ENCODE measurements around the gene RAB29.

The RAB29 gene

DNA sequence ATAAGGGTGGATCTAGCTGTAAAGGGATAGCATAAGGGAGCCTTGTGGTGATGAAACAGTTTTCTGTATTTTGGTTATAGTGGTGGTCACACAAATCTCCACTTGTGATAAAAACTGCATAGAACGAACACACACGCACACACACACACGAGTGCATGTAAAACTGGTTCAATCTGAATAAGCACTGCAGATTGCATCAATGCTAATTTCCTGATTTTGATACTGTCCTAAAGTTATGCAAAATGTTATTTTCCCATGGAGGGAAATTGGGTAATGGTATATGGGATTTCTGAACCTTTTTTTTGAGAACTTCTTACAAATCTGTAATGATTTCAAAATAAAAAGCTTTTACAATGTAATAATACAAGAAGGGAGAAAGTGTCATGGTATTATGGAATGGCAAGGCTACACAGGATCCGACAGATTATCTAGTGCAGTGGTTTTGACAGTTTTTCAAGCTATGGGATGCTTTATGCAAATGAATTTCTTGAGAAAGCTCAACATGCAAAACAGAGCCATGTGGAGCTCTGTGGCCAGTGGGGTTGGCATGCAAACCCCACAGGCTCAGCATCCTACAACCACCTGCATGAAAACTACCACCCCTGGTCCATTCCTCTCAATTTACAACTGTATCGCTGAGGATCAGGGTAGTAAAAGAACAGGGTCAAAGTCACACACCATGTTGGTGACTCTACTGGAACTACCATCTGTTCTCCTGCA lies 18.9 kb upstream of the RAB29 start:
- peak in 2 of 4 experiments; percentile 41 to 58 for DNase-seq

DNA sequence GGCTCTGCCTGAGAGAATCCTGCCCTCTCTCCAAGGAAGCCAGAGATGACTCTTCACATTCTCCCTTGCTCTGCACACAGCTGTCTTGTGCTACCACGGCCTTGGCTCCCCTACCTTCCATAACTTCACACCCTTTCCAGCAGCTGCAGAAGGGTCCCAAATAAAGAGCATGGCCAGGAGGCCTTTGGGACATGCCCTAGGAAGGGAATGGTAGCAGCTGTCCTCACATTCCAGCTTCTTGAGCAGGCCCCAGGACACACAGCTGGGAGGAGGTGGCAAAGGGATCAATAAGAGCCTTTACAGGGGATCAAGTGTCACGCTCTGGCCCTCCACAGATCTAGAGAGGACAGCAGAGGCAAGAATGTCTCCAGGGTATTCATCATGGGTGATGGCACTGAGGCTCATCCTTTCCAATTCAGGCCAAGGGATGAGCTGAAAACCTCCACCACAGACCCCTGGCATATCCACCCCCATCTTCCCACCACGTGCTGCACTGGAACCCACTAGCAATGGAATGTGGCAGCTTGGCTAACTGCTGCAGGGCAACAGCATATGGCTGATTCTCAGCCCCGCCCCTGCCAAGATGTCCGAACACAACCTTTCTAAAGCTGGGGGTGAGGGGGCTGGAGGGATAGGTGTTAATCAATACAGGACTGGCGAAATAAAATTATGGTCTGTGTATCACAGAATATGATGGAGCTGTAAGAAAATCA lies 17.8 kb upstream of the RAB29 start:
- DNase-seq: no peak

DNA sequence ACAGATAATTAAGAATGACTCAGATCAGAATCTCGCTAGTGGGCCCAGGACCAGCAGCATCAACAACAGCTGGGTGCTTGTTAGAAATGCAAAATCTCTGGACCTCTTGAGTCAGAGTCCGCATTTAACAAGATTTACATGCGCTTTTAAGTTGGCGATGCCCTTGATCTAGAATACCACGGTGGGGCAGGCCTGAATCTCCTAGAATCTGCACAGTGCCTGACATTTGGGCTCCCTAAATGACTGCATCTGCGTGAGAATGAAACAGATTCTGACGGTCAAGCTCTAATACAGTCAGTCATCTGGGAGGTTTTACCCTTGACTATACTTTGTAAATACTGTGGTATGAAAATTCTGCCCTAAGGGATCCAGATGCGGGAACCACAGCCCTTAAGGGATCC lies 17.2 kb upstream of the RAB29 start:
- no peak for DNase-seq

DNA sequence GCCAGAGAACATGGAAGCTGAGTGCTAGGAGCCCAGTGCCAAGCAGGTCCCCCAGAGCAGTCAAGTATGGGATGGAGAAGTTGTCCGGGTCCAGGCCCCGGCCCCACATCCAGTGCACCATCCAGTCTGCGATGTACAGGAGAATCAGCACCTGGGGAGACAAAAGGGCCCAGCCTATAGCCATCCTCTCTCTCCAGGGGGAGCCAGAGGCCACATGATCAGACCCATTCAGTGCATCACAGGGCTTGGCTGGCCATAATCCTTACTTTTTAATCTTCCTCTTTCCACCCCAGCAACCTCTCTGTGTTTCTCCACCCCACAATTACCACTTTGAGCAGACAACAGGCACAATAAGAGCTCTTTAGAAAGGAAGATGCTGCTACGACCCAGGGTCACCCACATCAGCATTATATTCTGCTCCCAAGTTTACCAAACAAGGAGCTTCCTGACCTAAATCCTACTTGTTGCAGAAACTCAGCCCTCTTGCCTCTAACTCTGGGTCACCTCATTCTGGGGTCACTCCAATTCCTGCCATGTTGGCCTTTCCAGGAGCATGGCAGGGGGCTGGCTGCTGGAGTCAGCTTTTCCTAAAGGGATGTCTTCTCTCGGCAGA lies 16.4 kb upstream of the RAB29 start:
- DNase-seq: peak; percentile 72 to 83 (median 80)

DNA sequence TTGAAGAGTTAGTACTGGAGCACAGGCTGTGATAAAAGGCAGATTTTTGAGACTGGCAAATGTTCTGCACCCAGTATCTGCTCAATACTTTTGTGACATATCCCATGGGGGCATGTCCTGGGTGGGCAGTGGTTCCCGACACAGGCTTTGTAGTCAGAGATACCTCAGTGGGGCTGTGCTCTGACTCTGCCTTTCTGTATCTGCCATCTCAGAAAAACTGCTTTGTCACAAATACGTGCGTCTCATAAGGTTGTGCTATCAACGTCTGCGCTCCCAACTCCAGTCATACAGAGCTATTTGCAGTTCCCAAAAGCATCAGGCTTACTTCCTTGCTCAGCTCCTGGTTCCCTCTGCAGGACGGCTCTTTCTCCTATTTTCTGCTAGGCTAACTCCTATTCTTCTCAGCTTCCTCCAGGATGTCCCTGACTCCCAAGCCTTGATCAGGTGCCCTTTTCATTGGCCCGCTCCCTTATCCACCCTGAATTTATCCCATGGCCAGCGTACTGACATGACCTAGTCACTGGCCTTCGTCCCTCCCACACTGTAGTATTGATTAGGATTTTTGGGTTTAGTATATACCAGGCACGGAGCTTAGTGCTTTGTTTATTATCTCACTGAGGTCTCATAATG lies 12.1 kb upstream of the RAB29 start:
- DNase-seq: no peak

DNA sequence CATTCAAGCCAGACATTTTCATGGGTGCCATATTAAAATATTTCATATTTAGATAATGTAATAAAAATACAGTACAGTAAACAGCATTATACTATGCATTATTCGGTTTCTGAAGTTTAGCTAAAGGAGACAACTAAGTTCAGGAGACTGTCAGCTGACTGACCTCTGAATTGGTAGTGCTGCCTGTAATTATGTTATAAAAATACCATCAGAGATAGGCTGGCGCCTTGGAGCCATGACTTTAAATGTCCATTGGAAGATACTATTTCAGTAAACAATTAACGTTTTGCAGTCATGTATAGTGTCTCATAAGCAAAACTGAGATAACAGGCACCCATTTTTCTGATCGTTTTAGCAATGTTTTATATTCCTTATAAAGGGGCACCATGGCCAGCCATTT lies 11.3 kb upstream of the RAB29 start:
- DNase-seq: no peak

DNA sequence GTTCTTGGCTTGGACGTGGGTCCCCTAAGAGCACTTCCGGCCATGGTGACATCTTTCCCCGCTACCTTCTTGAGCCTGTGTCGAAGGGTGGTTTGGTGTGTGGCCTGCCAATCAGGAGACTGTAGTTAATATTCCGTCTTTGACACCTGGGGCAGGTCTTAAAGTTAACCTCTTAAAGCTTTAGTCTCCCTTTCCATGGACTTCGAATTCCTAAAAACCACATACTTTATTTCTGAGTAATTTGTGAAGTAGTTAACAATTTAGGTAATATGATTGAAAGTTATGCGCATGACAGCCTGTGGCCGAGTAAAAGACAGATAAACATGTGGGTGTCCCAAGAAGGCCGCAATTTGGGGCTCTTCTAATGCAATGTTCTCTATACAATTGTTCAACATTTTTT lies 10.2 kb upstream of the RAB29 start:
- no peak for DNase-seq

DNA sequence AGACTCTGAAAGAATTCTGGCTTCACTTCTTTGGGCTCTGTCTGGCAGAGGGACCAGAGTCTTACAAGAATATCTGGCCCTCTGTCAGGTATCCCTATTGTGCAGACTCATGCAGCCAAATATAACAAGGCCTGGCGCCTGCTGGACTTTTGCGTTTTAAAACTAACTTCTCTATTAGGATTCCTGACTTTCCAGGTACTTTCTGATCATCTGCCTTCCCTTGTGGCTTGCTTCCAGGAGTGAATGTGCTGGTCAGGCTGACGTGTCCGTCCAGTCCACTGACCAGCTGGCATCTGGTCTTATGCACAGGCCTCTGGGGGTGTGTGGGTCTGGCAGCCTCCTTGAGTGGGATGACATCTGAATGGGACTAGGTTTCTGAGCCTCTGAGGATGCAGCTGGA lies 8.6 kb upstream of the RAB29 start:
- no peak for DNase-seq

DNA sequence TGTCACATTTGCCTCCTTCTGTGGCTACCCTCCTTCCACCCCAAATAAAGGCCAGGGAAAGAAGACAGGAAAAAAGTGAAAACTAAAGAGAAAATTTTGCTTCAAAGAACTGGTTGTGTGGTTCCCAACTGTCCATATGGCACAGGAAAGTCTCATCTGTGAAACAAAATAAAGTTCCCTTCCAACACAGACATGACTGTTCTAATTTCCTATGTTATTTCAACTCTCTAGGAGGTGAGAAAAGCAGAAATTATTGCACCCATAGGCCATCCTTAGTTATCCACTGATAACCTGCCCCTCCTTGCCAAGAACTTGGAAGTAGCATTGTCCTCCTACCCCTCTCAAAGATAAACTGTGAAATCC lies 8.1 kb upstream of the RAB29 start:
- DNase-seq: no peak

DNA sequence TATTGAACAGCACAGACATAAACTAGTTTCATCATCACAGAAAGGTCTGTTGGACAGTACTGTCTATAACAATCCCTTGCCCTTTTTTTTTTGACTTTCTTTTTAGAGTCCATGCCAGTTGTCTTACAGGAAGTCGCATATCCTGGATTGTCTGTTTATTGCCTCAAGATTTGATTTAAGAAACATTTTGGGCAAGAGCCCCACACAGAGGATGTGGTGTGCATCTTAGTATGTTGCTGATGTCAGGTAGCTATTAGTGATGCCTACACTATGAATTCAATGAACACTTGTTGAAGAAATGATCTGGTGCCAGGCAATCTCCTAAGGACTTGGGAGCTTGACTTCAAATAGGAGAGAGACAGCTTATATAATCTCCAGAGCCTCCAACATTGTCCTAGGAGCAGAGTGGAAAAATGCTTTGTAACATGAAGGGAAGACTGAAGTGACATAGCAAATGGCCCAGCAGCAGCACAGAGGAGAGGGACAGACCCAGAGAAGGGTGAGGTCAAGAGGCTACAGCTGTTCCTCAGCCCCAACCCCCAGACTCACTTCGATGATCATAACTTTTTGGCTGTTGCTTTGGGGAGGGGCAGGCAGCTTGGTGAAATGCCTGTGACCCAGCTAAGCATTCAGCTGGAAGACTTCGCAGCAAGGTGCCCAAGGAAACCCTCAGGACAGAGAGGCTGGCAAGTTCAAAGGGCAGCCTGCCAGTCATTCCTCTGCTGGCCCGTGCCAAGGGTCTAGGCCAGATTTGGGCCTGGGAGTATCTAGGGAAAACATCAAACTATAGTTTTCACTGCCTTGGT lies 7.5 kb upstream of the RAB29 start:
- no peak for DNase-seq

DNA sequence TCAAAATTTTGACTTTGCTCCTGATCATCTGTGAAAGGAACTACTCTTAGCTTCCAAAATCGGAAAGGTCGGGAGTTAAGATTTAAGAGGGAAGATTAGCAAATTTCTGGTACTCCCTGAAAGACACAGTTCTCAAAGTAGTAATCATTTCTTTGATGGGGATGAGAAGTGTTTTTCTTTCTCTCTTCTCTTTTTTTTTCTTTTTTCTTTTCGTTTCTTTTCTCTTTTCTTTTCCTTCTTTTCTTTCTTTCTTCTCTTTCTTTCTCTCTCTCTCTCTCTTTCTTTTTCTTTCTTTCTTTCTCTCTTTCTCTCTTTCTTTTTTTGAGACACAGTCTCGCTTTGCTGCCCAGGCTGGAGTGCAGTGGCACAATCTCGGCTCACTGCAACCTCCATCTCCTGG lies 5.1 kb upstream of the RAB29 start:
- no peak for DNase-seq

DNA sequence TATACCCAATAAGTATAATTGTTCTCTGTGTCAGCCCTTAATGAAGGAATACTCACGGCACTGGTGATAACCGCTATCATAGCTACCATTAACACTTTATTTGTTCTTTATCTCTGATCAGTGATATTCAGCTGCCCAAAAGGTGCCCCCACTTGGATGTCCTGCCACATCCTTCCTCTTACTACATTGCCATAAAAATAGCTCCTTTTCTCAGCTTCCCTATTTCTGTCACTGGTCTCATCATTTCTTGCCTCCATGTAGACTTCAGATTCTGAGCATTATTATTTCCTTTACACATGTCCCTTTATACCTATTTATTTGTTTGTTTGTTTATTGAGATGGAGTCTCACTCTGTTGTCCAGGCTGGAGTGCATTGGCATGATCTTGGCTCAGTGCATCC lies 2.7 kb upstream of the RAB29 start:
- DNase-seq: peak; percentile 44 to 72 (median 59)

DNA sequence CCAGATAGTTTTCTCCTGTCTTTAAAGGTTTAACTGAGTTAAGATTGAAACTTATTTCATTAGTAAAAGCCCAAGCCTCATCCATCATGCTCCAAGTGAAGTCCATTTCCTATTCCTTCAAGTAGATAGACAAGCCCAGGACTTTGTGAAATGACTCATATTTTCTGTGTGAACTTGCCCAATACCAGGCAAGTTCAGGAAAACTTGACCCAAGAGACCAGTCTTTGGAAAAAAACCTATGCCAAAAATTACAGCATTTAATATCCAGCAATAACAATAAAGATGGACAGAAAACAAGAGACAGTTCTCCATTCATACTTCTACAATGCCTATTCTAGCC lies 405 bp upstream of the RAB29 start:
- DNase-seq: peak; percentile 11 to 53 (median 22)

DNA sequence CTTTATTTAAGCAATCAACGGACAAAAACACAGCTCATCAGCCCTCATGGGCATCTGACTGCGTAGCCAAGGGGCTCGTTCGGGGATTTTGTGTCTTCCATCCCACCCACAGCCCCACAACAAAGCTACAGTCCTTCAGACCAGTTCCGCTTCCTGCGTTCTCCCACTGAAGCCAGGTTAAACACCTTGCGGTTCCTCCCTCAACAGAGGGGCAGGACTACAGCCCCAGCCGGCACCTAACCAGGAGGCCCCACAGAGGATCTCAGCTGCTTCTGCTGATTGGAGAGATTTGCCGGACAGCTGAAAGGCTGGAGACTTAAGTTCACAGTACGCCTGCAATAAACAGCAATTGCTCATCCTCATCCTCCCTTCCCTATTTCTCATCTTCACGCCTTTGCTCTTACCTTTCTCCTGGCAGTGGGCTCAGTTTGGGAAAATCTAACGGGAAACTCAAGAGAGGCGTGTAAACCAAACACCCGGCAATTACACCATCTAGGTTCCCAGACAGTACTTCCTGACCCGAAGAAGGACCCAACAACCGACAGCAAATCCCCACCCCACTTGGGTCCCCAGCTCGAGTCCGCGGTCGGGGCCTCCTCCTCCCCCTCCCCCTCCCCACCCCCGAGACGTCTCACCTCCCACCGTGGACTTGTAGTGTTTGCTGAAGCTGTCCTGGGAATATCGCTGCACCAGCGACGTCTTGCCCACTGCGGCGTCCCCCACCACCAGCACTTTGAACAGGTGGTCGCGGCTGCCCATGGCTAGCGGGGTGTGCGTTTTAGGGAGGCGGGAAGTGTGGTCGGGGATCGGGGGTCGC lies 876 bp downstream of the RAB29 start:
- peak; percentile 13 to 41 (median 30) for DNase-seq

DNA sequence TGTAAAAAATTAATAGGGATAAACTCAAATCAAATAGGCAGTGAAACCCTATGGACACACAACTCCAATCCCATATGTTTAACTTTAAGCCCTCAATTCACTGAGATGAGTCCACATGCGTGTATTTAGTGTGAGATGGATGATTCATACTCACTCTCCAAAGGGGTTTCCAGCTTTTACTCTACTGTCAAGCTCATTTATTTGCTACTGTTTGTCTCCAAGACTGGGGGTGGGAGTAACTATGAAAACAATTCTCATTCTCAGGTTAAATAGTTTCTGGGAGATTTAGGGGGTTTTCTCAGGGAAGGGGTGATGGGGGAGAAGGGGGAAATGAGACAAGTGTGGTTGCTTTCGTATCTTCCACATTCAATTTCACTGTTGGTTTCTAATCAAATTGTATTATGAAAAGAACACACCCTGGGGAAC lies 2.7 kb downstream of the RAB29 start:
- no peak for DNase-seq

DNA sequence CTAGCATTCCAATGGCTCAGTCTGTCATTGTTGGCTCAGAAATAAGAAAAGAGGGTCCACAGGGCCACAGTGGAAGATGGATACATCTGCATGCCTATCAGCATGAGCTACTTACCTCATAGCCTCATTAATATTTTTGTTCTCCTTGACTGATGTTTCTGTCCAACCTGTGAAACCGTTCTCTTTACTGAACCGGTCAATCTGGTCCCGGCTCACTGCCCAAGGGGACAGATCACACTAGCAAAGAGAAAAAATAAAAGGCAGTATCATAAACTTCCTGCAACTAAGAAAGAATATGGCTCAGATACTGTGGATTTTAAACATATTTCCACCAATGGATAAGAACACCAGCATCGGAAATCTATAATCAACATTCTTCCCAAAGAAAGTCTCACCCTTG lies 4.7 kb downstream of the RAB29 start:
- DNase-seq: no peak

DNA sequence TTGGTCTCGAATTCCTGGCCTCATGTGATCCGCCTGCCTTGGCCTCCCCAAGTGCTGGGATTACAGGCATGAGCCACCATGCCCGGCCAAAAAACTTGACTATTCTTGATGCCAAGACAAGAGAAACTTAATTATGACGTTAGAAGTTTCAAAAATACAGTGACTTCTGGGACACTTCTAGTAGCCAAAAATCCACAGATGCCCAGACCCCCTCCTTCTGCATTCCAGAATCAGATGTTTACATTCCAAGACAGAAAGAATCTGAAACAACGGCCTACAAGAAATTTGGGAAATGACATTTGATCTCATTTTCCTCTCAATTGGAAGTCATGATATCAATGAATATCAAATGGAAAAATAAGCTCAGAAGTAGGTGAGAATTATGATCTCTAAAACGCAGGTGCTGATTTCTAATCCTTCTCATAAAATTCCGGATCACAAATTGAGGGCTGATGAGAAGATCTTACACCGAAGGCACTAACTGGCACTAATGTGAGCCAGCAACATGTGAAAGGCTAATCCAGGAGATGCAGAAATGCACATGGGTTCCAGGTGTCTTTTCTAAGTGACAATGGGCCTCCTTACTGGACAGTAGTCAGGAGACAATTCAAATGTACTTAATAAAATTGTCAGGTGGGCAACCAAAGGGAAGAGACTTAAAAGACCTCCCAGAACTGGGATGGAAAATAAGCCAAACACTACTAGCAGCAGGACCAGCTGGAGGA lies 5.5 kb downstream of the RAB29 start:
- DNase-seq: no peak

DNA sequence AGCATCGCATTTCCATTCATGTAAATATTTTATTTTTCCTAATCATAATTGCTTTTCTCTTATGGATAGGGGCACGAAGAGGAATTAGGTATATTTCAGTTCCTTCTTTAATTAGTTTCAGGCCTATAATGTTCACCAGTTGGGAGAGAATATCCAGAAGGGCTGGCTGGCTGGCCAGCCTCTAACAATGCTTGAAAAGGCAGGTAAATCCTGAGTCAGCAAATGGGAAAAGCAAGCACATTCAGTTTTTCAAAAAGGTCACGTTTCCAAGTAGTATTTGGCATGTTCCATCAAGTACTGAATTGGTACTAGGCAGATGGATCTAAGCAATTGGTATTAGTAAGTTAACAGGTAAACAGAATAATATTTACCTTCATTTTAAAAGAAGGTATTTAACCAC lies 8.0 kb downstream of the RAB29 start:
- DNase-seq: no peak

DNA sequence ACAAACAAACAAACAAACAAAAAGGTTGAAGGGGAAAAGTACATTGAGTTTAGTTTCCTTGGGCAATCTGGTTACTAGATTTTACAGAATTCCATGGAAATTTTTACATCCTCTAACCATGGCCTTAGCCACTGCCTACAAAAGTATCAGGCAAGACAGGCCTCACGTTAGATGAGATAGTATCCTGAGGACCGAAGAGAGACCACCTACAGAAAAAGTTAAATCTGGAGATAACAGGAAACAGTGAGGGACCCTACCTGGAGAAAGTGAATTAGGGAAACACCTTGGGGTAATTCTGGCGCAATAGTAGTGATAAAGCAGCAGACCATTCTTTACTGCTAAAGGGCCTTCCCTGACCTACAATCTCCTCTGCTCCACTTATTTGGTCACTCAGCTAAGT lies 8.7 kb downstream of the RAB29 start:
- no peak for DNase-seq

DNA sequence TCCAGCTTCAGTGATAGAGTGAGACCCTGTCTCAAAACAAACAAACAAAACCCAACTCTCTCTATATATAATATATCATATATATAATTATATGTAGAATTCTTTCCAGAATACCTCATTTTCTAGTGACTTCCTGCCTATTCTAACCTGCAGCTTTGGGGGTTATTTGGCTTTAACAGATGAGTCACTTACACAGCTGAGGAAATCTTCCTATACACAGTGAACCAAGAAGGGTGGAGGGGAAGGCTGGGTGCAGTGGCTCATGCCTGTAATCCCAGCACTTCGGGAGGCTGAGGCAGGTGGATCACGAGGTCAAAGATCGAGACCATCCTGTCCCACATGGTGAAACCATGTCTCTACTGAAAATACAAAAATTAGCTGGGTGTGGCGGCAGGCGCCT lies 9.2 kb downstream of the RAB29 start:
- DNase-seq: no peak

DNA sequence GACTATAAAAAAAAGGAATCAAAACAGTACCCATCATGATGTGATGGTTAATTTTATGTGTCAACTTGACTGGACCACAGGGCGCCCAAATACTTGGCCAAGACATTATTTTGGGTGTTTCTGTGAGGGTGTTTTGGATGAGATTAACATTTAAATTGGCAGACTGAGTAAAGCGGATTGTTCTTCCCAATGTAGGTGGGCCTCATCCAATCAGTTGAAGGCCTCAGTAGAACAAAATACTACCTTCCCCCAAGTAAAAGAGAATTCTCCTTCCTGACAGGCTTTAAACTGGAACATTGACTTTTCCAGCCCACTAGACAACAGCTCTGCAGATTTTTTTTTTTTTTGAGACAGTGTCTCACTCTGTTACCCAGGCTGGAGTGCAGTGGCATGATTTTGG lies 10.7 kb downstream of the RAB29 start:
- no peak for DNase-seq

Measured in suppressor macrophage (primary cell).